Fibroblast of skin of left biceps (primary cell): ENCODE data around the gene NLRC5.
"Not testable (repeated sequence)": the region's sequence is repeated elsewhere in the genome, so short reads cannot be mapped to it uniquely, and the experiment has no call there.

Experiments
- DNase-seq, 2 experiments: peaks; one replicate each; pipeline ENCODE4 v3.0.0-alpha.2; 2013; ENCODE audit warnings: low read depth in 2 of 2

The NLRC5 gene

GRCh38 chr16:56960681-56961281 lies 28.6 kb upstream of the NLRC5 start:
- DNase-seq: no peak

DNA sequence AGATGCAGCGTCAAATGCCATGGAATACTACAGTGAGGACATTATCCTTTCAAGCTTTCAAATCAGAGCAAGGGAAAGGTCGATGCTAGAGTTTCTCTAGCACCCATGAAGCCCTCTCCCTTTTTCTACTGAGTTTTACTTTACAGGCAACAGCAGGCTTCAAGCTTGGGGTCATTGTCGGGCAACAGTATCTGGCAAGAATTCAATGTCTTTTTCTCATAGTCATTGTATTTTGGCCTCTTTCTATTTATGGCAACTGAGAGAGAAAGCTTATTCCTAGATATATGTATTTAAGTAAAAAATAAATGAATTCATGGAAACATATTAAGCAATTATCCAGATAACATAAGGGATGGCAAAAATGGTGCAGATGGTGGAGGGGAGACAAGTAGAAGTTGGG lies 28.0 kb upstream of the NLRC5 start:
- no peak for DNase-seq

DNA sequence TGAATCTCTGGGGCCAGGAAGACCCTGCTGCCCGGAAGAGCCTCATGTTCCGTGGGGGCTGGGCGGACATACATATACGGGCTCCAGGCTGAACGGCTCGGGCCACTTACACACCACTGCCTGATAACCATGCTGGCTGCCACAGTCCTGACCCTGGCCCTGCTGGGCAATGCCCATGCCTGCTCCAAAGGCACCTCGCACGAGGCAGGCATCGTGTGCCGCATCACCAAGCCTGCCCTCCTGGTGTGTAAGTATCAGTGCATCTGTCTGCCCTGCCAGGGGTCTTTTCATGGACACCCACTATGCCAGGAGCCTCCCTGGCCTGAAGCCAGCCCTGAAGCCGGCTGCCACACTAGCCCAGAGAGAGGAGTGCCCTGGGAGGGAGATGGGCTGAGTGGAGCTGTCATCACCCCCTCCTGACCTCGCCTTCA lies 27.5 kb upstream of the NLRC5 start, which contains the start of gene CETP:
TSS of gene CETP (plus strand) at position 100 of the 431 bp plus-strand sequence. CDS start at position 130, 30 bp downstream.
- DNase-seq: no peak

DNA sequence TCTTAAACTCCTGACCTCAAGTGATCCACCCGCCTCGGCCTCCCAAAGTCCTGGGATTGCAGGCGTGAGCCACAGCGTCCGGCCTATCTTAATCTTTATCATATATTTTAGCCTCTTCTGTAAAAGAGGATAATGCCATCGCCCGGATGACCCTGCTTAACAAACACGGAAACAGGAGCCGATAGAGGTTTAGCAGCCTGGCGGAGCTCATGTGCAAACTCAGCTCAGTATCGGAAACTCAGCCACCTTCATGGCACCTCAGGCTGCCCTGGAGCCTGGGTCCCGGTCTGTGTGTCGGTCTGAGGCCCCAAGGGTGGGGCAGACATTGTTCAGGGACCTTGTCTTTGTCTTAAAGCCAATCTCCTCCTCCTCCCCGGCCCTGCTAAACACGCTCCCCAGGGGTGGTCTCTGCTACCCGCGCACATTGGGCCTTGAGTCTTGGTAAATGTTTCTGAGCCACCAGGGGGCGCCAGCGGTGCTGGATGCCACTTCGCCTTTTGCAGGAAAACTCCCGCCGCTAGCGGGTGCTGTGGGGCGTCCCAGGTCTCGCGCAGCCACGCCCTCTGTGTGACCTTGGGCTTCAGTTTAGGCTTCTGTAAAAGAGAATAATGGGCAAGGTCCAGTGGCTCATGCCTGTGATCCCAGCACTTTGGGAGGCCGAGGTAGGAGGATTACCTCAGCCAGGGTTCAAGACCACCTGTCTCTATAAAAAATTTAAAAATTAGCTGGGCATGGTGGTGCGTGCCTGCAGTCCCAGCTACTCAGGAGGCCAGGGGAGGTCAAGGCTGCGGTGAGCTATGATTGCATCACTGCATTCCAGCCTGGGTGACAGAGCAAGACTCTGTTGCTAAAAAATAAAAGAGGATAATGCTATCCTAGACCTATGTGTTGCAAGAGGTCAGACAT lies 24.9 kb upstream of the NLRC5 start:
- no peak for DNase-seq

GRCh38 chr16:56965149-56966092 lies 23.9 kb upstream of the NLRC5 start:
- DNase-seq: no peak

DNA sequence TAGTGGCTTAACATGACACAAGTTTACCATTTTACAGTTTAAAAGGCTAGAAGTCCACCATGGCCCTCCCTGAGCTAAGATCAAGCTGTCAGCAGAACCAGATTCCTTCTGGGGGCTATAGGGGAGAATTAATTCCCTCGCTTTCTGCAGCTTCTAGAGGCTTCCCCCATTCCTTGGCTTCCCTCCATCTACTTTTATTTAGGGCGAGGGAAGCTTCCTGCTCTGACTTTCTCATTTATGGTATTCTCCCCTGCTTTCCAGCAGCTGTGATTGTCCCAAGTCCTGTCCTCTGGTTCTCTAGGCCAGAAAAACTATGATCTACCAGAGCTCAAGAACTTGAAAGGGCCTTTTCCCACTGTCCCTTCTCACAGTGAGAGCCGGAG lies 23.3 kb upstream of the NLRC5 start:
- DNase-seq: no peak

GRCh38 chr16:56967733-56968132 lies 21.6 kb upstream of the NLRC5 start:
- no peak for DNase-seq

- DNase-seq: no peak
Measured at GRCh38 chr16:56969769-56970168, 19.6 kb upstream of the NLRC5 start.

GRCh38 chr16:56970934-56971767 lies 18.2 kb upstream of the NLRC5 start:
- DNase-seq: no peak

GRCh38 chr16:56971768-56972043 lies 17.7 kb upstream of the NLRC5 start:
- no peak for DNase-seq

GRCh38 chr16:56972403-56973293 lies 16.7 kb upstream of the NLRC5 start:
- no peak for DNase-seq

GRCh38 chr16:56973294-56973689 lies 16.1 kb upstream of the NLRC5 start:
- DNase-seq: no peak

GRCh38 chr16:56973899-56974298 lies 15.5 kb upstream of the NLRC5 start:
- DNase-seq: not testable (repeated sequence)

- no peak for DNase-seq
Measured at GRCh38 chr16:56974549-56975300, 14.6 kb upstream of the NLRC5 start.

DNA sequence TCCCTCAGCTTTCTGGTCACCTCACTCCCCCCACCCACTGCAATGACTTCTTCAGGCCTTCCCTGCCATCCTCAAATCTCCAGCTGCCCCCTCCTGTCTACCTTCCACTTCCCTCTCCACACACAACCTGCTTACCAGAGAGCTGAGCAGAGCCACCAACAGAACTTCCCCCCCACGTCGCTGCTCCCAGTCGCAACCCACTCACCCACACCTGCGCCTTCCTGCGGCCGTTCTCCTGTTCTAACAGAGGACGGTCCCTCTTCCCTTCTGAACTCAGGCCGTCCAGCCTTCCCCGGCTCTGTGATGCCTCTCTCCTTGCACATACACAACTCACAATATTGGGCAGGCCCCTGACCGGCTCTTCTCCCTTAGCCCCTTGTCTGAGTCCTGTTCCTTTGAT lies 13.6 kb upstream of the NLRC5 start:
- no peak for DNase-seq

DNA sequence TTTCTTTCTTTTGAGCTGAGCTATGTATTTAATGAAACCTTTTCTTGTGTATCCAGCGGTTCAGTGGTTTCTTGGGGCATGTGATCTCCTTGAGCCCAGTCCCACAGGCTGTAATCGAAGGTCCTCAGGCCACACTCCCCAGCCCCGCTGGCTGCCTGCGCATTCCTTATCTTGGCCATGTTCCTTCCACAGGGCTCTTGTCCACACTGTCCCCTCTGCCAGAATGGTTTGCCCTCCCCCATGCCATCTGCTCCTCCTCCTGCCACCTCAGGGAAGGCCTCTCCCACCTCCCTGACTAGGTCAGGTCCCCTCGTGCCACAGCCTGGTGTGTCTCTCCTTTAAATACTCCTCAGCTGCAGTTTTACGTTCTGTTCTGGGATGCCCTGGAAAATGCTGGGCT lies 12.1 kb upstream of the NLRC5 start:
- no peak for DNase-seq

DNA sequence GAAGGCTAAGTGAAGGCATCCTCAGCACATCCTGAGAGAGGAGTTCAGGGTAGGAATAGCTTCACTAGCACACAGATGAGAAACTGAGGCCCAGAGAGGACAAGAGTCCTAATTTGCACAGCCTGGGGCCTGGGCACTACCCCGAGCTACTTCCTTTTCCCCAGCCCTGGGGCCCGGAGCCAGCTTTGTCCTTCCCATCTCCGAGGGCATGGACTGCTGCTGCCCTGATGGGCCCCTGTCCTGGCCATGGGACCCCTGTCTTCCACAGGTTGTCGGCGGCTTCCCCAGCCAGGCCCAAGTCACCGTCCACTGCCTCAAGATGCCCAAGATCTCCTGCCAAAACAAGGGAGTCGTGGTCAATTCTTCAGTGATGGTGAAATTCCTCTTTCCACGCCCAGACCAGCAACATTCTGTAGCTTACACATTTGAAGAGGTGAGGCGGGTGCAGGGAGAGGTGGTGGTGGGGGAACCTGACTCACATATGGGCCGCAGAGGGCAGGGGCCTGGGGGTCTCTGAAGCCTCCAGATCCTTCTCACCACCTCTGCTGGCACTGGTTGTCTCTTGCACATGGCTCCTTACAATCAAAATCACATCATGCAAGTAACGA lies 11.4 kb upstream of the NLRC5 start:
- no peak for DNase-seq

- no peak for DNase-seq
Measured at GRCh38 chr16:56980201-56980535, 9.2 kb upstream of the NLRC5 start.
